Epithelial cell of umbilical artery (primary cell): ENCODE results near the gene FBXO44. TPM values are rescaled to one million over a fixed set of nuclear protein-coding genes. Genes with fewer than 3 reads are reported as not detected.

Source experiments
- total RNA-seq: library from RNA; depleted of rRNA; stranded (reverse); fragments of >200 nt; gene quantifications from 2 replicates; pipeline ENCODE4 v1.2.3, GENCODE V29; 2014

The FBXO44 gene
- 9.1 and 11.1 TPM in 2 replicates for total RNA-seq

DNA sequence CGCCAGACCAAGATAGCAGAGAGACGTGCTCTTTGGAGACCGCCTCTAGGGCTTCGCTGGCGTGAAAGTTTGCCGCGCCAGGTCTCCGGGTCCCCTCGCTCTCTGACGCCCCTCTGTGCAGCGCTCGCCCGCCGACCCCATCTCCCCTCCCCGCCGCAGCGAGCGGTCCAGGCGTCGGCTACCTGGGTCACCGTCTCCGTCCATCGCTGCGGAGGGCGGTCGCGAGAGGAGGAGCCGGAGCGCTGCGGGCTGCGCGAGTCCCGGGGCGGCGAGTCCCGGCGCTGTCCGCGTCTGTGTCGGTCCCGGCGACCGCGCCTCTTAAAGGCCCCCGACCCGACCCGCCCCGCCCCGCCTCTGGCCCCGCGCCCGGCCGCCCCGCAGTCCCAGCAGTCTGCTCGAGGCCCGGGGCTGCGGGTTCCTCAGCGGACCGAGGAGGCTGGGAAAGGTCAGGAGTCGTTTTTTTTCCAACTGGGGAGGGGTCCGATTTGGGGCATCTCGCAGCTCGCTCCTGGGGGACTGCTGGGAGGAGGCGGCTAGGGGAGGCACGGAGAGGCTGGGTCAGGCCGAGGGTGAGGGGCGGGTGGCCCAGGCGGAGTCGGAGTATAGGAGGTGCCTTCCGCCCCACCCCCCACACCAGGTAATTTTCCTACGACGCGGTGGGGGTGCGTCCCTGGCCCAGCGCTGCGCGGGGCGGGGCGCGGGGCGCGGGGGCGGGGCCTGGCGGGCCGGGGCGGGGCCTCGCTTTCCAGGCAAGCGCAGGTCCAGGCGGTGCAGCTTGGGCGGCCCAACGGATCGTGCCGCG is at the start of gene FBXO44, which contains the start of gene FBXO2:
Gene FBXO44 (plus strand): TSS at position 741 of the 802 bp plus-strand sequence. CDS start 959 bp downstream, outside the sequence.
Gene FBXO2 (minus strand): TSS at position 293 of the 802 bp plus-strand sequence. CDS start 89 bp downstream, at position 204.

DNA sequence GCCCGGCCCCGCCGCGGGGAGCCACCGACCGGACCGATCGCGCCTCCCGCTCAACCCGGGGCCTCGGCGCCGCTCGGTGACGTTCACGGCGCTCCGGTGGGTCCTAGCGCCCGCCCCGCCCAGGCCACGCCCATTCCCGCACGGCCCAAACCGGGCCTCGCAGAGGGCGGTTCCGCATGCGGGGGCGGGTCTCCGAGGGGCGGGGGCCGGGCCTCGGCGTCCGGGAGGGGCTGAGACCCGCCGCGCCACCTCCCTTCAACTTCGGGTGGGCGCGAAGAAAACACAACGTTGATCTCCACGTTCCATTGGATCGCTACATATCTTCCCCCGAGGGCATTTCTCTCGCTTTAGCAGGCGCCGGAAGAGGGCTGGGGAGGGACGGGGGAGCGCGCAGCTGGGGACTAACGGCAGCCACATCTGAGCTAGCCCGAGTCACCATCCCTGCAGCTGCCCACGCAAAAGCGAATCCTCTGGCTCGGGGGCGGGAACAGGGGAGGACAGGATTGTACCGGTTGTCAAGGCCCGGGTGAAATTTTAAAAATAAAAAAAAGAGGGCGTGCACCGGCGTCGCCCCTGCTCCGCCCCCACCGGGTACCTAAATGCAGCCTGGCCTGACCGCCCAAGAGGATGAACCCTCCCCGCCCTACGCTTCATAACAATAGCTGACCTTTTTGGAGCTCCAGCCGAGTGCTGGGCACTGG is 26.5 kb downstream of the FBXO44 start, which contains the start of gene MAD2L2:
Gene MAD2L2 (minus strand): TSS at position 78 of the 701 bp plus-strand sequence. CDS start 547 bp downstream, outside the sequence.

GRCh38 chr1:11691302-11691914 is 36.7 kb downstream of the FBXO44 start, which contains the start of gene DRAXIN:
Gene DRAXIN, plus strand, starts transcription at chr1:11691710. Its CDS starts 14,549 bp downstream, at chr1:11706259.

Other genes starting within 250 kb of the FBXO44 start
- under 0.01 and 0.30 TPM in 2 replicates for gene DISP3, start 175.7 kb upstream of the FBXO44 start, total RNA-seq
- 0.32 and 0.91 TPM in 2 replicates for gene FBXO2, start 448 bp upstream of the FBXO44 start, total RNA-seq
- 2.3 and 9.7 TPM in 2 replicates for gene FBXO6, start 9.3 kb downstream of the FBXO44 start, total RNA-seq
- gene MAD2L2, start 26.3 kb downstream of the FBXO44 start, total RNA-seq = 36.9 and 52.9 TPM in 2 replicates
- 0.15 and 0.97 TPM in 2 replicates for gene DRAXIN, start 36.8 kb downstream of the FBXO44 start, total RNA-seq
- gene AGTRAP, start 81.3 kb downstream of the FBXO44 start, total RNA-seq = 43.2 and 64.7 TPM in 2 replicates
- gene C1orf167, start 107.3 kb downstream of the FBXO44 start, total RNA-seq = not detected in 2 replicates
- 16.9 and 25.7 TPM in 2 replicates for gene MTHFR, start 151.1 kb downstream of the FBXO44 start, total RNA-seq
- gene CLCN6, start 151.3 kb downstream of the FBXO44 start, total RNA-seq = 8.4 and 17.8 TPM in 2 replicates
- not detected in 2 replicates for gene NPPA, start 192.9 kb downstream of the FBXO44 start, total RNA-seq
- not detected in 2 replicates for gene NPPB, start 204.1 kb downstream of the FBXO44 start, total RNA-seq